ENCODE data around the gene SLC9A9. TPM values are rescaled to one million over a fixed set of nuclear protein-coding genes. Genes with fewer than 3 reads are reported as not detected.

Gene SLC9A9
- total and polyA plus RNA-seq, 10 of the 15 experiments (the other 5 are each of a cell fraction or from before 2014, with no cell fraction given) = 3.5 to 14.2 (median 9.3) TPM

GRCh38 chr3:143831208-143831607 is 17.1 kb downstream of the SLC9A9 start (continued):
- TF ChIP-seq GATAD2B (conservative IDR thresholded peaks at IDR 0.05; ENCODE audit: low read depth) (no peak), PAX8 (IDR thresholded peaks at IDR 0.05) (no peak), EED (IDR thresholded peaks at IDR 0.05; ENCODE audit: low read depth) (peak; percentile 79), DPF2 (IDR thresholded peaks at IDR 0.05) (peak; percentile 42), ATF2 (IDR thresholded peaks at IDR 0.05; ENCODE audit: low read length) (peak; percentile 53; the same call in 1 of the 2 replicates), CBFB (IDR thresholded peaks at IDR 0.05; ENCODE audit: low read depth) (no peak), POLR2A (IDR thresholded peaks at IDR 0.05; ENCODE audit: low read depth, low read length) (no peak), RUNX3 (IDR thresholded peaks at IDR 0.05; ENCODE audit: low read length) (peak; percentile 72), NFIC (IDR thresholded peaks at IDR 0.05; ENCODE audit: low read depth, low read length) (peak; percentile 76), SUPT20H (IDR thresholded peaks at IDR 0.05; ENCODE audit: borderline replicate concordance, control insufficient read depth, low read depth, low read length) (no peak), ZNF622 (IDR thresholded peaks at IDR 0.05) (no peak), CEBPB (IDR thresholded peaks at IDR 0.05; ENCODE audit: borderline replicate concordance in 1 of 2, low read depth in 2 of 2, low read length in 2 of 2) (peak in 1 of 2 experiments; percentile 71; a peak in 1 of 4 replicates), CUX1 (IDR thresholded peaks at IDR 0.05; ENCODE audit: insufficient replicate concordance, low read depth, low read length) (no peak), RFX5 (IDR thresholded peaks at IDR 0.05; ENCODE audit: low read depth, low read length) (no peak), MEF2A (IDR thresholded peaks at IDR 0.05; ENCODE audit: insufficient read depth, low read depth, low read length) (peak; percentile 86), RCOR1 (conservative IDR thresholded peaks at IDR 0.05; ENCODE audit: low read depth, low read length) (no peak), MTA2 (IDR thresholded peaks at IDR 0.05; ENCODE audit: low read depth) (0 out of 2 replicates have a peak, but pooled peaks have one; percentile 22), CREM (IDR thresholded peaks at IDR 0.05; ENCODE audit: low read depth) (no peak), RELB (IDR thresholded peaks at IDR 0.05; ENCODE audit: low read depth) (0 out of 2 replicates have a peak, but pooled peaks have one; percentile 44), REST (IDR thresholded peaks at IDR 0.05; ENCODE audit: low read depth, low read length) (no peak), BCL11A (IDR thresholded peaks at IDR 0.05; ENCODE audit: low read depth, low read length) (peak; percentile 25; the same call in 1 of the 2 replicates)
